ENCODE results near the gene SCAP. TPM values are rescaled to one million over a fixed set of nuclear protein-coding genes. Genes with fewer than 3 reads are reported as not detected.

Gene SCAP
- total RNA-seq, 4 donors from 2014 or later = 32.6 to 87.2 (median 43.9) TPM

- no peak for TF ChIP-seq CTCF (IDR thresholded peaks at IDR 0.05; ENCODE audit: low read depth)
Observed at GRCh38 chr3:47399016-47399415, 76.7 kb downstream of the SCAP start.

- no peak for TF ChIP-seq CTCF (IDR thresholded peaks at IDR 0.05; ENCODE audit: low read depth)
Observed at GRCh38 chr3:47398228-47398627, 77.5 kb downstream of the SCAP start.

- no peak for TF ChIP-seq CTCF (IDR thresholded peaks at IDR 0.05; ENCODE audit: low read depth)
Observed at GRCh38 chr3:47394881-47395280, 80.9 kb downstream of the SCAP start.

GRCh38 chr3:47394140-47394870 lies 81.4 kb downstream of the SCAP start:
- TF ChIP-seq CTCF (IDR thresholded peaks at IDR 0.05; ENCODE audit: low read depth) = no peak

- TF ChIP-seq CTCF (IDR thresholded peaks at IDR 0.05; ENCODE audit: low read depth) = no peak
Observed at GRCh38 chr3:47392933-47393332, 82.8 kb downstream of the SCAP start.

- no peak for TF ChIP-seq CTCF (IDR thresholded peaks at IDR 0.05; ENCODE audit: low read depth)
Observed at GRCh38 chr3:47385796-47386195, 89.9 kb downstream of the SCAP start.

GRCh38 chr3:47385007-47385406 lies 90.7 kb downstream of the SCAP start:
- TF ChIP-seq CTCF (IDR thresholded peaks at IDR 0.05; ENCODE audit: low read depth) = no peak
